Memory B cell (primary cell): ENCODE results near the gene CDH4.

Experiments
- ATAC-seq: fragments of 150-1000 bp; cut with Tn5 transposase; 2 replicates; pipeline ENCODE4 v1.10.0; 2021; ENCODE audit warnings: low read depth, mild to moderate bottlenecking, moderate library complexity
- DNase-seq, 2 donors: peaks; one replicate each; pipeline ENCODE4 v3.0.0; 2022; ENCODE audit warnings: low spot score in 2 of 2
- H3K27ac Mint-ChIP-seq: one replicate; pipeline ENCODE4 v1.8.0; 2022; ENCODE audit warnings: mild to moderate bottlenecking, moderate library complexity, mixed read lengths
- H3K27me3 Mint-ChIP-seq: one replicate; pipeline ENCODE4 v1.8.0; 2022; ENCODE audit warnings: mixed read lengths
- H3K36me3 Mint-ChIP-seq: one replicate; pipeline ENCODE4 v1.8.0; 2022; ENCODE audit warnings: mild to moderate bottlenecking, mixed read lengths
- H3K4me1 Mint-ChIP-seq: one replicate; pipeline ENCODE4 v1.8.0; 2022; ENCODE audit warnings: mixed read lengths
- H3K4me3 Mint-ChIP-seq: one replicate; pipeline ENCODE4 v1.8.0; 2022; ENCODE audit warnings: mild to moderate bottlenecking, moderate library complexity, mixed read lengths
- H3K9me3 Mint-ChIP-seq: one replicate; pipeline ENCODE4 v1.8.0; 2022; ENCODE audit warnings: mixed read lengths

CDH4 gene

DNA sequence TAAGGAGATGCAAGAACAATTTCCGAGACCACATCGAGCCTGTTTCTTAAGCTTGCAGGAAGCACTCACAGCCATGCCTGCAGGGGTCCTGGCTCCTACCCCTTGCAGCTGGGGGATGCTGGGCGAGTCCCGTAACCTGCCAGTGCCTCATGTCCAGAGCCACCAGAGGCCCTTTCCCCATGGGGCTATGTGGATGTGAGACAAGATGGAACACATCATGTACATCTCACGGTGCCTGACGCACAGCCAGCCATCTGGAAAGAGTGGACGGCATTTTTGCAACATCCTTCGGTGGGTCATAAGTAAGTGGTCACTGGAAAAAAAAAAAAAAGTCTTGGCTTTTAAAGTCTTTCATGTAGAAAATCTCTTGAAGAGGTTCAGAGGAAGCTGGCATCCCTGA is 72.8 kb downstream of the CDH4 start:
- ATAC-seq, result no peak
- H3K27ac Mint-ChIP-seq, result no peak overlapping the region
- peaks cover 6% of the 10 kb centered on the region for H3K9me3 Mint-ChIP-seq
- no peak overlapping the region for H3K4me3 Mint-ChIP-seq
- no peak for DNase-seq
- no peaks in the 10 kb centered on the region for H3K36me3 Mint-ChIP-seq
- H3K27me3 Mint-ChIP-seq, result no peaks in the 10 kb centered on the region
- H3K4me1 Mint-ChIP-seq, result no peaks in the 10 kb centered on the region

DNA sequence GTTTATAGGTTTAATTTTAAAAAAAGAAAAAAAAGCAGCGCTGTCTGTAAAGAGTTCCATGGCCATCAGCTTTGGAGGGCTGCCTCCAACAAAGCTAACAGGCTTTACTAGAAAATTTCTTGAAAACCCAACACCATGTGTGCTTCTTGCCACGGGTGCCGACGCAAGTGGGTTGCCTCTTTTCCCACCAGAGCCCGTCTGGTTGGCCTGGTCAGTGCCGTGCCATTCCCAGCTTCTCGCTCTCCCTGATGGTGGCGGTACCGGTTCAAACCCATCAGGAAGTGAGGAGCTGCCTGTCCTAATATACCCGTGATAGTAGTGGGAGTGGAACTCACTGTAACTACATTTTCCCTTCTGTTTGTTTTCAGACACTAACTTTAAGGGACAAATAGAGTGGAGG is 73.7 kb downstream of the CDH4 start:
- no peaks in the 10 kb centered on the region for H3K36me3 Mint-ChIP-seq
- no peak overlapping the region for H3K4me3 Mint-ChIP-seq
- no peak for ATAC-seq
- H3K27ac Mint-ChIP-seq, result no peak overlapping the region
- H3K4me1 Mint-ChIP-seq, result no peaks in the 10 kb centered on the region
- H3K27me3 Mint-ChIP-seq, result no peaks in the 10 kb centered on the region
- no peak for DNase-seq
- H3K9me3 Mint-ChIP-seq, result peaks cover 6% of the 10 kb centered on the region

DNA sequence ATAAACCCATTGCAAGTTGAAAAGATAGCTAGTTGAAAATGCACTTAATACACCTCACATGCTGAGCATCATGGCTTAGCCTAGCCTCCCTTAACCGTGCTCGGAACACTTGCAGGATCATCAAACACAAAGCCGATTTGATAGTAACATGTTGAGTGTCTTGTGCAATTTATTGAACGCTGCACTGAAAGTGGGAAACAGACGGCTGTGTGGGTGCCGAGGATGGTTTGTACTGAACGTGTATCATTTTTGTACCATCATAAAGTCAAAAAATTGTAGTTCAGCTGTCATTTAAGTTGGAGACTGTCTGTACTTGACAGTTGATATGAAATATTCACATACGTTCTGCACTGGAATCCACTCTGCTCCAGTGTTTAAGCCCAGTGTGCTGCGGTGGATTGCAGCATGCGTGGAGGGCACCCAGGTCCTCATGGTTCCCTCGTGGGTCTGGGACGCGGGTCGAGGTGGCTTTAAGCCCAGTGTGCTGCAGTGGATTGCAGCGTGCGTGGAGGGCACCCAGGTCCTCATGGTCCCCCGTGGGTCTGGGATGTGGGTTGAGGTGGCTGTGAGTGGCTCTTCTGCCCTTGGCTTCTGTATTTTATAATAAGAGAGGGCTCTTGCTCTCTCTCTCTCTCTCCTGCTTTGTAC is 77.0 kb downstream of the CDH4 start:
- no peaks in the 10 kb centered on the region for H3K4me1 Mint-ChIP-seq
- H3K36me3 Mint-ChIP-seq, result no peaks in the 10 kb centered on the region
- H3K9me3 Mint-ChIP-seq, result peaks cover 3% of the 10 kb centered on the region
- H3K27me3 Mint-ChIP-seq, result no peaks in the 10 kb centered on the region
- no peak overlapping the region for H3K4me3 Mint-ChIP-seq
- ATAC-seq, result no peak
- DNase-seq, result no peak
- no peak overlapping the region for H3K27ac Mint-ChIP-seq

DNA sequence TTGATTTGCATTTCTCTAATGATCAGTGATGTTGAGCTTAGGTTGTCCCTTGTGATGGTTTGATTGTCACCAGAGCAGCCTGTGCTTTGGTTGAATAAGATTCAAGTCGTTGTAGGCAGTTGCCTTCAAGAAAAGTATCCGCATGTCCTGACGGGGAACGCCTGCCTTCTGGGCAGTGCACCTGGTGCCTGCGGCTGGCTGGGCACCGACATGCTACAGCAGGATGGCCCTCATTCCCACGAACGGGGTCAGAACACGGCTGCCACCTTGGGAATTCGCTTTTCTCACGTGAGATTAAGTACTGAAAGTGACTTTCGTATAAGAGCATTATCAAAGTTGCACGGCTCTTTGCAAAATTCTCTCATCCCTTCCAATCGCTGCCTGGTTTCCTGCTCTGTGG is 78.4 kb downstream of the CDH4 start:
- Mint-ChIP-seq H3K4me3 (no peak overlapping the region), H3K36me3 (no peaks in the 10 kb centered on the region), H3K4me1 (no peaks in the 10 kb centered on the region), H3K9me3 (peaks cover 3% of the 10 kb centered on the region), H3K27me3 (no peaks in the 10 kb centered on the region), H3K27ac (no peak overlapping the region)
- ATAC-seq, result no peak
- no peak for DNase-seq

DNA sequence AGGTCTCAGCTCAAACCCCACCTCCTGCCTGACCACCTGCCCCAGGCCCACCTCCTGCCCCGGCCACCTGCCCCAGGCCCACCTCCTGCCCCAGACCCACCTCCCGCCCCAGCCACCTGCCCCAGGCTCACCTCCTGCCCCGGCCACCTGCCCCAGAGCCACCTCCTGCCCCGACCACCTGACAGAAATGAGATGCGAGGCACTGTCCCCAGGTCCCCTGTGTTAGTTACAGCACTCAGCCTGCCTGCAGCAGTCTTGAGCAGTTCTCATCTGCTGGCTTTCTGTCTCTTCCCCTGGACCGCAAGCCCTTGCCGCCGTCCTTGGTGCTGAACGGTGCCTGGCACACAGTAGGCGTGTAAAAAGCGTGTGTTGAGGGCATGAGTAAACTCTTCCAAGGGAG is 79.5 kb downstream of the CDH4 start:
- H3K4me1 Mint-ChIP-seq, result no peaks in the 10 kb centered on the region
- ATAC-seq, result no peak
- no peaks in the 10 kb centered on the region for H3K36me3 Mint-ChIP-seq
- H3K9me3 Mint-ChIP-seq, result peaks cover 3% of the 10 kb centered on the region
- no peak overlapping the region for H3K4me3 Mint-ChIP-seq
- no peak for DNase-seq
- H3K27ac Mint-ChIP-seq, result no peak overlapping the region
- H3K27me3 Mint-ChIP-seq, result no peaks in the 10 kb centered on the region

DNA sequence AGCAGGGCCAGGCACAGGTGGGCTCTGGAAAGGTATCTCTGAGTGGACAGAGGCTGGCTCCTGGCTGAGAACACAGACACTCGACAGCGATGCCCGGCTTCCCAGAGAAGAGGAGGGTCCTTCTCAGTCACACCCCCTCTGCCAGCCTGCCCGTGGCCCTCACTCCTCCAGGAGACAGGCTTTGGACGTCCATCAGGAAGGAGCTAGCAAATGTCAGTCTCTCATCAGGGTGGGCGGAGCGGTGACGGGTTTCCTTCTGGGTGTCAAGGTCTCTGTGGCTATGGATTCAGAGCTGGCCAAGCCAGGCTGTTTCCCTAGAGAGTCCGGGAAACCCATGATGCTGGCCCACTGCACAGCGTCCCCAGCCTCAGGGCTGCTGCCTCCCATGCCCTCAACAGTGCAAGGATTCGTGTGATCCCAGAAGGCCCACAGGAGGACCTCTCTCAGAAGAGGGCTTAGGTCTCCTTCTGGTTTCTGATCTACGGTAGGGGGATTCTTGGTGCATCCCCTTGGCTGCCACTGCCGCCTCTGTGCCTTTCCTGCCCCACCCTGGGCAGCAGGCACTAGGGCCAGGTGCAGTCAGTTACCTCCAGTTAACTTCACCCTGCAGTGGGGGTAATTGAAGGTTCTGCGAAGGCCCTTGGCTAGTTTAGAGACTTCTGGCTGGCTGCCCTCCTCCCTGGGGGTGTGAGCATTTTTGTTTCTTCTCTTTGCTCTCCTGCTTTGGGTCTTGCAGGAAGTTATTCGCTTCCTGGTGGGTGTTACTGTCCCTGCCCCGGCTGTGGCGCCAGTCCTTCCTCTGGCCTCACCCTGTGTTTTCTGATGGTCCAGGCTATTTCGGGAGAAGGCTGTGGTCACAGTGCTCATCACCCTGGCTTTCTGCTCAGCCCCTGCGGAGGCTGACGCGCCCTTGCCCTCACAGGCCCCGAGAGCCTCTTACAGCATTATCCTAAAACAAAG is 80.2 kb downstream of the CDH4 start:
- ATAC-seq, result no peak
- H3K4me1 Mint-ChIP-seq, result no peaks in the 10 kb centered on the region
- H3K27ac Mint-ChIP-seq, result no peak overlapping the region
- H3K27me3 Mint-ChIP-seq, result peaks cover 3% of the 10 kb centered on the region
- no peak overlapping the region for H3K4me3 Mint-ChIP-seq
- DNase-seq, result no peak
- peaks cover 6% of the 10 kb centered on the region for H3K9me3 Mint-ChIP-seq
- no peaks in the 10 kb centered on the region for H3K36me3 Mint-ChIP-seq

DNA sequence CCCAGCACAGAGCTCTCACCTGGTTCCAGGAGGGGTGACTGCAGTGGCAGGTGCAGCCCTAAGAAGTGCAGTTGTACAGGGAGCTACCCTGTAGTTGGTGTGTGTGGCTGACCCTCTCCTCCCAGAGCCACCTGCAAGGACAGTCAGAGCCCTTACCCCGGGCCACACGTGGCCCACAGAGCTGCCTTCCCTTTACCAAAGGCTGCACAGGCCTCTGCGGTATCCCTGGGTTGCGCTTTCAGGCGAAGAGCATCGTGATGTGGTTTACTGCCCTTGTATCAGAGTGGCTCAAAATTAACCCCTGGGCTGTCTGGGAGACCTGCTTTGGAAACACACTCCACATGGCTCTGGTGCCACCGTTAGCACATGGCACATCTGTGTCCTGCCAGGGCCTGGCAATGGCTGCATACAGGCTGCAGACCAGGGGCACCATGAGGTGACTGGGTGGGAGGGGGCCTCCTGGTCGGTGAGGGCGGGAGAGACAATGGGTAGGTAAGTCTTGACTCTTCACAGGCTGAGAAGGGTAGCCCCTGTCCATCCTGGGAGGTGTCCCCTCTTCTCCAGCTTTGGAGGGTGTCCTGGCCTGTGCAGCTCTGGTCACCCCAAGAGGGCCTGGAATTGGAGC is 81.5 kb downstream of the CDH4 start:
- Mint-ChIP-seq H3K4me1 (no peaks in the 10 kb centered on the region), H3K36me3 (no peaks in the 10 kb centered on the region), H3K27ac (no peak overlapping the region), H3K27me3 (peaks cover 3% of the 10 kb centered on the region), H3K9me3 (peaks cover 6% of the 10 kb centered on the region), H3K4me3 (no peak overlapping the region)
- no peak for ATAC-seq
- DNase-seq, result no peak

DNA sequence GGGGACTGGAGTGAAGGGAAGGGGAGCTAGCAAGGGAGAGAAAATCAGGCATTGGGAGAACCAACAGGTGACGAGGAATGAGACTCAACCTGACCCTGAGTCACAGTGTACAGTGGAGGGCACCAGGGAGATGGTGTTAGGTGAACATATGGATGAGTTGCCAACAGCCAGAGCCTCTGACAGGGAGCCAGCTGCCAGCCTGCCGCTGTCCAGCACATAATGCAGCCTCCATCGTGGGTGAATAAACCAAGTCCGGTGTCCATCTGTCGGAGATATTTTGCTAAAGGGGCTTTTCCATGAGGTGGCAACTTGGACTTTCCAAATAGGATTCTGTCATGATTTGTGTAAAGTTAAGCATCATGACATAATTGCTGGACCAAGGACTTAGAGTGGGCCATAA is 88.1 kb downstream of the CDH4 start:
- no peaks in the 10 kb centered on the region for H3K4me1 Mint-ChIP-seq
- H3K36me3 Mint-ChIP-seq, result no peaks in the 10 kb centered on the region
- ATAC-seq (no peak), DNase-seq (no peak)
- H3K27ac Mint-ChIP-seq, result no peak overlapping the region
- peaks cover 5% of the 10 kb centered on the region for H3K27me3 Mint-ChIP-seq
- no peak overlapping the region for H3K4me3 Mint-ChIP-seq
- H3K9me3 Mint-ChIP-seq, result peaks cover 6% of the 10 kb centered on the region

DNA sequence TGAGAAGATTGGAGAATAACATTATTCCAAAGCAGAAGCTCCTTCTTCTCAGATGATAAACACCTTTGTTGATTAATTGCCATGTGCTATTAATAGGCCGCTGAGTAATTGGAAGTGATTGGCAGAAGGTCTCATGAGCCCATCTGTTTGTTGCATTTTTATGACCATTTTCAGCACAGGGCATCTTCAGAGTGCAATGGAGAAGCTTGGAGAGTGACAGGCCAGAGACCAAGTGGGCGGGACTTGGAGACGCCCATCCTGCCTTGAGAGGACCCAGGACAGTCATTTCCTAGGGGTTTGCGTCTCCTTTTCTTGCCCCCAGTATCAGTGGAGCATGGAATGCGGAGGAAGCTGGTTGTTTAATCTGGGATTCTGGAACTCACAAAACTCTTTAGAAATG is 89.5 kb downstream of the CDH4 start:
- no peak overlapping the region for H3K27ac Mint-ChIP-seq
- DNase-seq (no peak), ATAC-seq (no peak)
- peaks cover 5% of the 10 kb centered on the region for H3K27me3 Mint-ChIP-seq
- peaks cover 6% of the 10 kb centered on the region for H3K9me3 Mint-ChIP-seq
- no peak overlapping the region for H3K4me3 Mint-ChIP-seq
- H3K4me1 Mint-ChIP-seq, result no peaks in the 10 kb centered on the region
- no peaks in the 10 kb centered on the region for H3K36me3 Mint-ChIP-seq

DNA sequence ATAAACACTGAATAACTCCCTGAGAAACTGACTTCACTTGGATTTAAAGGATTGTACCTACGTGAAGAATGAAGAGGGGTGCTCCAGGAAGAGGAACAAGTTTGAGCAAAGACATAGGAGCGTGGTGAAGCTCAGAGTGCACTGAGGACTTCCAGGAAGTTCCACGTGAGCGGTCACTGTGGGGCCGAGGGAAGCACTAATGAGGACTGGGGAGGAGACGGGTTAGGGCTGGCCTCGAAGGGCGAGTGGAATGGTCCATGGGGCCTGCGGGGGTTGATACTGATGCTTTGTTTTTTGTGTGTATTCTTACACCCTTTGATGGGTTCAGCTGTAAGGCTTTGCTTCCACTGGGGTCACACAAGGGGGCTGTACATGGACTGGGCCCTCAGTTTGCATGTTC is 91.9 kb downstream of the CDH4 start:
- ATAC-seq (no peak), DNase-seq (no peak)
- Mint-ChIP-seq H3K4me1 (no peaks in the 10 kb centered on the region), H3K27ac (no peak overlapping the region), H3K27me3 (peaks cover 2% of the 10 kb centered on the region), H3K4me3 (no peak overlapping the region), H3K9me3 (peaks cover 10% of the 10 kb centered on the region), H3K36me3 (no peaks in the 10 kb centered on the region)

DNA sequence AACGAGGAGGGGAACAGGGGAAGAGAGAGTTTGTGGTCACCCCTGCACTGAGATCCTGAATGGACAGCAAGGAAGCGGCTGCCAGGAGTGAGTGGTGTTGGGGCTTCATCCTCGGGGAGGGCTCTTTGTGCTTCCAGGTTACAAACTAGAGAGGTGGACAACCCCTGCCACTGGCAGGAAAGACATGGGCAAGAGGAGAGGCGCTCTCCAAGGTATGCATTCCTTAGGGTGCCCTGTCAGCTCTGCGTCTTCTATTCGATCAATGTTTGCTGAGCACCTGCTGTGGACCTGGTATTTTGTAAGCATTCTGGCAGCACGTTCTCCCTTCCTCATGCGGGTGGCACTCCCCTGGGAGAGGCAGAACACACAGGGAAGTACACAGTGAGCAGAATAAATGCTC is 93.6 kb downstream of the CDH4 start:
- no peak for ATAC-seq
- Mint-ChIP-seq H3K36me3 (no peaks in the 10 kb centered on the region), H3K27me3 (peaks cover 2% of the 10 kb centered on the region), H3K27ac (no peak overlapping the region), H3K4me3 (no peak overlapping the region), H3K9me3 (peaks cover 9% of the 10 kb centered on the region), H3K4me1 (no peaks in the 10 kb centered on the region)
- no peak for DNase-seq

DNA sequence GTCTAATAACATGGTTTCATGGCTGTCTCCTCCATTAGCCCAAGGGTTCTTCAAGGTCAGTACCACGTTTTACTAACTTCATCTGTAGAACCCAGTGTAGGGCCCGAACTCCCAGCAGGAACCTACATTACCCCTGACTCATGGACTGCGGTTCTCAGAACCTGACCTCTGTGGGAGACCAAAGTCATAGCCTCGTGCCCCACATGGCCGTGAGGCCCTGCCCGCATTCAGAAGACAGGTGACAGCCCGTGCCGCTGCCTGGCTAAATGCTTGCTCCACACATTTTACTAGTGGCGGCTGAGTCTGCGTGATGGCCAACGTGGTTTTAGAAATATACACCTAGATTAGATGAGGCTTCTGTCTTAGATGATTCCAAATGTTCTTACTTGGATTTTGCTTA is 94.9 kb downstream of the CDH4 start:
- Mint-ChIP-seq H3K4me3 (no peak overlapping the region), H3K9me3 (peaks cover 10% of the 10 kb centered on the region), H3K4me1 (no peaks in the 10 kb centered on the region), H3K27ac (no peak overlapping the region), H3K36me3 (no peaks in the 10 kb centered on the region), H3K27me3 (peaks cover 2% of the 10 kb centered on the region)
- ATAC-seq, result no peak
- DNase-seq, result no peak

DNA sequence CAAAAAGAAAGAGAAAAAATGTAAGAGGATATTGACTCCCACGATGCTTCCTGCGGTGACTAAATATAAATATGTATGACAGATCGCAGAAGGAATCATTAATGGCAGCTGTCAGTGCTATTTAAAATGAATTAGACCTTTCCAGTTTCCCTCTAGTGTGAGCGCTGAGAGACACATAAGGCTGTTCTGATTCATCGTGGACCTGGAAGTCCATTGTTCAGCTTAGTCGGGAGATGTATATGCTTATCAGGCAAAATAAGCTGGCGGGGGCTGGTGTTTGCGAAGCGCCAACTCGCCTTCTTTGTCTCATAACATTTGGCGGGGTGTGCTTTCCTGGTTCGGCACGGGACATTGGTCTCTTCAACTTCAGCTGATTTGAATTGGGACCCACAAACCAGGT is 95.4 kb downstream of the CDH4 start:
- ATAC-seq (no peak), DNase-seq (no peak)
- Mint-ChIP-seq H3K36me3 (no peaks in the 10 kb centered on the region), H3K4me3 (no peak overlapping the region), H3K27ac (no peak overlapping the region), H3K27me3 (peaks cover 2% of the 10 kb centered on the region), H3K4me1 (no peaks in the 10 kb centered on the region), H3K9me3 (peaks cover 10% of the 10 kb centered on the region)

DNA sequence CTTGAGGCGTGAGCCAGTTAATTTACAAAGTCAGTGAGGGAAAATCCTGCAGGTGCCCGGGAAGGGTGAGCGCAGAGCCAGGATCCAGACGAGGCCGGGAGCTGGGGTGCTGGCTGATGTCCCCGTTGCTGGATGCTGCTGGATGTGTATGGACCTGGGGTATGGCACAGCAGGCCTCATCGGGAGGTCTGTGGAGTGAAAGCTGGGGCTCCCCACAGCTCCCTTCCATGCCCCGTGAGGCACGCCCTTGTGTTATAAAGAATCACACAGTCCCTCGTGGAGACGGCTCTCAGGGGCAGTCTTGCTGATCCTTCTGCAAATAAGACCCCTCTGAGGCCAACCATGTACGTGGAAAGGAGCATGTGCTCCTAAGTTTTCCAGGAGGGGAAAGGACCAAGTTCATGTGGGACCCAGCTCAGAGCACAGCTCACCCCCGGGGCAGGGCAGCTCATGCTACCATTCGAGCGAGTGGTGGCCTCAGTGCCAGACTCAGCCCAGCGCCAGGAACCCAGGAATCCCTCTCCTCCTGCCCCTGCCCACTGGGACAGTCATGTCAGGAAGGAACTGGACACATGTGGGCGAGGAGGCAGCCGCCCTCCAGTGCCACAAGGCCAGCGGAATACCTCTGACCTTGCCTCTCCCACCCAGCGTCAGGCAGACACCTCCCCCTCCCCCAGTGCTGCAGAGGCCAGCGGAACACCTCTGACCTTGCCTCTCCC is 97.5 kb downstream of the CDH4 start:
- peaks cover 8% of the 10 kb centered on the region for H3K9me3 Mint-ChIP-seq
- DNase-seq, result no peak
- no peaks in the 10 kb centered on the region for H3K27me3 Mint-ChIP-seq
- H3K36me3 Mint-ChIP-seq, result no peaks in the 10 kb centered on the region
- H3K4me1 Mint-ChIP-seq, result no peaks in the 10 kb centered on the region
- no peak for ATAC-seq
- H3K27ac Mint-ChIP-seq, result no peak overlapping the region
- no peak overlapping the region for H3K4me3 Mint-ChIP-seq
